Measurements from ENCODE around the gene ANXA5.
"Not testable (repeated sequence)": the region's sequence is repeated elsewhere in the genome, so short reads cannot be mapped to it uniquely, and the experiment has no call there.

Gene ANXA5

DNA sequence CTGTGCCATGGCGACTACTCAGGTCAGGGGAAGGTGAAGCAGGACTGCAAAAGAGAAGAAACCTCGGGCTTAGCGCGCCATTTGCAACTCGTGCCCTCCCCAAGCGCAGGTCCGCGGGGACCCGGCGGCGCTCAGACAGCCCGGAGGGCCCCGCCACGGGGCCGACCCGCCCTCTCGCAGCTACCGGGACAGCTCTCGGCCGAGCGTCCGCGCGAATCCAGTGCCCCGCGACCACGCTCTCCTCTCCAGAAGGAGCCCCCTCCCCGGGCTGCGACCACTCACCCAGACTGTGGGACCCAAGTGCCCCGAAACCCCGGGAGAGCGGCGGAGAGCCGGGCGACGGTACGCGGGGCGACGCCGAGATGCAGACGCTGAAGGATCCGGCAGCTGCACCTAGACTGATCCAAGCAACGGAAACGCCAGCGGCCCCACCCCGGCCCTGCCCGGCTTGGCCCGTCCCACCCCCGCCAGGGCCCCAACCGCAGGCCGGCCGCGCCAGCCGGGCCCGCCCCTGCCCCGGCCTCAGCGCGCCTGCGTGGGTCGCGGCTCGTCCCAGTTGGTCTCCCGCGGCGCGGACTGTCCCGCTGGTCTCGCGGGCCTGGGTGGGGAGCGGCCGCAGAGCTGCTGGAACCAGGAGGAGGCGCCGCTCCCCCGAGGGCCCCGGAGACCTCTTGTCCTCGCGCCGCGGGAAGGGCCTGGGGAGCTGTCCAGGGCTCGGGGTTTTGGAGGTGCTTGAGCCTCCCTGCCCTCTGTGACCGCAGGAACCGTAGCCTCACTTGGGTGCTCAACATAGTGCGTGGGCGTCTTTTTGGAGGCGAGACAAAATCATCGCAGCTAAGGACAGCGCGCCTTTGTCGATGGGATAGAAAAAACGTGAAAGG, at the start of gene ANXA5:
Gene ANXA5, minus strand, starts transcription at position 400 of the 881 bp plus-strand sequence. Its CDS starts 391 bp downstream, at position 9.
- DNase-seq: no peak

DNA sequence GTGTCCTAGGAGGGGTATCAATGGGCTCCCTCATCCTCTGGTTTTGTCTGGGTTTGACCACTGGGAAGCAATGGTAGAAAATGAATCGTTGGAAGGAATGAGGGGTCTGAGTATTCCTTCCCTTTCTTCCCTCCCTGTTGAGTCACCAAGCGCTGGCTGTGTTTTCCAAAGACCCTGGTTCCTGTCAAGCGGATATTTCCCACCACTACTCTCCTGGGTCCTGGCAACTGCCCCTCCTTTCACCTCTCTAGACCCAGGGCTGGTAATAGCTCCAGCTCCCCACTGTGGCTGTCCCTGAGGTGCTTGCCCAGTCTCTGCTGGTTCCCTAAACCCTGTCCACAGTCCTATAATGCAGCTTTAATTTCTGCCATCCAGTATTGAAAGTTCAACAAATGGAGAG, 46.0 kb upstream of the ANXA5 start:
- no peak for DNase-seq

DNA sequence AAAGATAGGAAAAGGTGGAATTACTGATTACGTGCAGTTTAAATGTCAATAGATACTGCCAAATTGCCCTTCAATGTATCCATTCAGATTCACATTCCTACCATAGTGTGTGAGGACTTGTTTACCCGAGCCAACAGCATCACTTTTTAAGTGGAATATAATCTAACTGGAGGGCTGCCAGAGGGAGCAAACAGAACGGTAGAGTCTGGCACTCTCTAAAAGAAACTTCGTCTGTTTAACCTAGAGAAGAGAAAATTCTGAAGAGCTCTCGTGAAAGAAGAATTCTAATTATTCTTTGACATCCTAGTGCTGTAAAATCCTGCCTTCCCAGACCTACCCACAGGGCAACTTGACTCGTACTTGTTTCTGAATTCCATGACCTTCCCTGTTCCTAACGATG, 45.0 kb upstream of the ANXA5 start:
- DNase-seq: no peak

DNA sequence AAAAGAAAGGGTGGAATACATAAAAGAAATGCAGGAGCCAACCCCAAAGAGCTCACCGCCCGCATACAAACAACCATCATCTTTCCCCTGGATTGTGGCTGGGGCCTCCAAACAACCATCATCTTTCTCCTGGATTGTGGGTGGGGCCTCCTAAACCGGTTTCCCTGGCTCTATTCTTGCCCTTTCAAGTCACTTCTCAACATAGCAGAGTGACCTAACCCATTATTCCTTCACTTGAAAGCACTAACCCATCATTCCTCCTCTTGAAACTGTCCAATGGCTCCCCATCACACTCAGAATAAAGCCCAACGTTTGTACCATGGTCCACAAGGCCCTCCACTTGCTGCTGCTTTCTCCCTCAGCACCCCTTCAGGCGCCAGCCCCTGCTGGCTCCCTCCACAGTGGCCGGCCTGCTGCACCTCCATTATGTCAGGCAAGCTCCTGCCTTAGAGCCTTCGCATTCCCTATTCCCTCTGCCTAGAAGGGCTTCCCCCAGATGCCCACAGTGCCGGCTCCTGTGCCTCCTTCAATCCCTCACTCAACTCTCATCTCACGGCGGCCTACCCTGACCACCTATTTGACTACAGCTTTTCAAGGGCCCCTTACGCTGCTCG, 44.1 kb upstream of the ANXA5 start:
- DNase-seq: no peak

DNA sequence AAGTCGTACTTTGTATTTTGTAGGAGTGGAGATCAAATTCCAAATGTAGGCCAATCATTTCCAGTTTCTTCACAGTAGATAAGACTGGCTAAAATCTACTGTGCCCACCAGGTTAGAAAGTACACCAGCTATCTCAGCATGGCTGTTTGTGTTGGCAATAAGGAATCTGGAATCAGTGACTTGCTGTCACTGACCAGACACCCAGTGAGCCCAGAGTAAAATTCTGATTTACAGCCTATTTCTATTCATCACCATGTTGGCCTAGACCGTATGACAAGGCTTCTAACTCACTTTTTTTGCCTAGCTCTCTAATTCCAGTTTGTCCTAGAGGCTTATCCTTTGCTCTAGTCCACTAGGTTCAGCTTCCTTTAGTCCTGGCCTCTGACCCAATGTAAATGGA, 42.8 kb upstream of the ANXA5 start:
- no peak for DNase-seq

DNA sequence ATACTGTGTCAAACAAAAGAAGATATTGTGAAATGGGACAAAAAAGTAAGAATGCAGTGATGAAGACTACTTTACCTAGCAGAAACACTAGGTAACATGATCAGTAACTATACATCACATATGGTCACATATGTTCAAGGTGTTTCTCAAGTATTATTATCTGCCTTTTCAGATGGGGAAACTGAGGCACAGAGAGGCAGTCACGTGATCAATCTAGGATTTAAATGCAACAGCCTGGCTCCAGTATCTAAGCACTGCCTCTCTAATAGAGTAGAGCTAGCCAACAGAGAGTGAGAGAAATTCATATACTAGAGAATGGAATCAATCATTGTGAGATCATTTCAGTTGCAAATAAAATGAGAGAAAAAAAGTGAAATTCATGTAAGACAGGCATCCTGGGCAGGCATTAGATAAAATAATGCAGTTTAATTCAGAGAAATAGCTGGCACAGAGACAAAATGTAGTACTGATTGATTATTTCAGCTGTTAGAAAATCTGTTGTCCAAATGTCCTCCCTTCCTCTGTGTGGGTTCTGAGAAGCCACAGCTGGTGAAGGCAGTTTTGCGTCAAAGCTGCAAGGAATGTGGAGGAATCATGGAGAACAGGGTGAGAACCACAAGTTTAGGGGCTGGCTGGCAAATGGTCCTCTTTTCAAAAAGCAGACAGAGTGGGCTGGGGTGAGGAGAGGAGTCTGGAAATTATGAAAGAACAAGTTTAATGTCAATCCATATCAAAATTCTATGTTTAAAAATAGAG, 42.2 kb upstream of the ANXA5 start:
- no peak for DNase-seq

DNA sequence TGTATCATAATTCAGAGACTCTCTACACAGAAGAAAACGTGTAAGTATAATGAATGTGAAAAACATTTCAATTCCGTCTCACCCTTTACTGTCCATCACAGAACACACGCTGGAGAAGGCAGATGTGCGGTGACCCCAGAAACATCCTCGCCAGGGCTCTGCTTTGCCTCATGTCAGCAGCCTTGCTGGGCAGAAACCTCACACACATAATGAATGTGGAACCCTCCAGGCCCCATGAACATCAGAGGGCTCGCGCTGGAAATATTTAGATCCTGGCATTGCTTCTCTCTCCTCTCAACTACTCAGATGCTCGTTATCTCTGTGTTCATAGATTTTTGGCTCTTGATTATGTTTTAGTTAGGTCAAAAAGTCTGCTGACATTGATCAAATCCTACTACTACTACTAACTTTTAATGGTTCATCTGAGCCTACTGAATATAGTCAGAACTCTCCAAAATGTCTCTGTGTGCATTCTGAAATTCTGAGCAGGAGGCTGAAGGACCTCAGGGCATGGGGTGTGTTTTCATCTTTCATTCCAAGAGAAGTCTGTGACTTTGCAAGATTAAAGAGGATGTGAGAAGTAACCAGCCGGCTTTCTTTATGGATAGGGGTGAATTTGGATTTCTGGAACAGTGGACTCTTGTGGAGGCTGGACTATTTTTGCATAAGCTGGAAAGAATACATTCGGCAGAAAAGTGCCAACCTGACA, 41.2 kb upstream of the ANXA5 start:
- DNase-seq: no peak

DNA sequence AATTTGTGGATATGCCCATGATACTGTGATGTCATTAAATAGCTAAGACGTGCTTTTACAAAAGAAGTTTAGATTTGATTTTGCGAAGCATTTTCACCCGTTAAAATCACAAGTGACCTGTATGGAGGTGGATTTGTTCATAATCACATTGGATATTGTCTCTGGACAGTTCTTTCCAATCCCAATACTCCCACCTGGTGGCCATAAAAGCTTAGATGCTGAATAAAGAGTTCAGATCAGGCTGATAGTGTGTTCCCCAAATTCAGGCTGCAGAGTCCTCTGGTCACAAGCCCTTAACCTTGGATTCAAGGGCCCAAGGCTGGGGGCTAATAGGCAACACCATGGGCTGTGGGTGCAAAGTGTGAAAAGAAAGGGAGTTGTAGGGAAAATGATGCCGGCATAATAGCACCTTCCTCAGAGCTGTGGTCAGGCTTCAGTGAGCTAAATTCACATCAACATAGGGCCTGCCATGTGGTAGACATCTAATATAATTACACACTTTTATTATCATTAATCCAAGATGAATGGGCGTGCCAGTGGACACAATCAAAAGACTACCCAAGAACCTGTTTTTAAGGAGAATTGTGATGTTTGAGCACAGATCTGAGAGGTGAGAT, 40.1 kb upstream of the ANXA5 start:
- DNase-seq: no peak

DNA sequence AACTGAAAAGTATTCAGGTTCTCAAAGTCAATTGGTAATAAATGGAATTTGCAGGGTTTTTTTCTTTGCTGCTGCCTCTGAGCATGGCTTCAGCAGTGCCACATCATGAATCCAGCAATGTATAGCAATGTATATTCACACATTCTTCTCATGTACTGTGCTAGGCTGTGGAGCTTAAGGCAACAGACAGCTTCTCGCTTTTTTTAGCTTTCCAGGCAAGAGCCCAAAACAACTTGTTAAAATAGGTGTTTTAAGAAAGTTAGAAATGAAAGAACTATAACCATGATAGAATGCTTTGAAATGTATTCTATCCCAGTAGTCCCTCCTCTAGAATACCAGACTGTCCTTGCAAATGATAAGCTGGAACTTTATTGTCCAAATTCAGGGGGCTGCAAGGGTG, 37.8 kb upstream of the ANXA5 start:
- no peak for DNase-seq

DNA sequence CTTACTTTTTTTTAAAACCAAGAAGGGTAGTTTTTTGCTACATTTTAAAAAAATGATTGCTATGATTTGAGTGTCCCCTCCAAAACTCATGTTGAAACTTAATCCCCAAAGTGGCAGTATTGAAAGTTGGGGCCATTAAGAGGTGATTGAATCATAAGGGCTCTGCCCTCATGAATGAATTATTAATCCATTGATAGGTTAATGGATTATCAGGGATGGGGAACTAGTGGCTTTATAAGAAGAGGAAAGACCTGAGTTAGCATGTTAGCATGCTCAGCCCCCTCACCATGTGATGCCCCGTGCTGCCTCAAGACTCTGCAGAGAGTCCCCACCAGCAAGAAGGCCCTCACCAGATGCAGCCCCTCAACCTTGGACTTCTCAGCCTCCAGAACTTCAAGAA, 37.2 kb upstream of the ANXA5 start:
- no peak for DNase-seq

GRCh38 chr4:121729753-121730152, 33.0 kb upstream of the ANXA5 start:
- DNase-seq: not testable (repeated sequence)

GRCh38 chr4:121728798-121729226, 32.0 kb upstream of the ANXA5 start:
- no peak for DNase-seq

DNA sequence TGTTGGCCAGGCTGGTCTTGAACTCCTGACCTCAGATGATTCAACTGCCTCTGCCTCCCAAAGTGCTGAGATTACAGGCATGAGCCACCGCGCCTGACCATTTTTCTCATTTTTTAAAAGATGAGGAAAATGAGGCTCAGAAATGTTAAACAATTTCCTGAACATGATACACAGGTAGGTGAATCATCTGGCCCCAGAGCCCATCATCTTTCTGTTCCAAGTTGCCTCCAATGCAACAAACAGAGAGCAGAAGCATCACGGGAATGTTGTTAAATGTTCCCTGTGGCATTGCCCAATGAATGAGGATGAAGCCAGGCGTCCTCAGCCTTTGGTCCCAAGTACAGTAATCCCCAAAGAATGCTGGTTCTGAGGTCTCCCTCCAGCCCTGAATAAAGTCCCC, 31.3 kb upstream of the ANXA5 start:
- no peak for DNase-seq

DNA sequence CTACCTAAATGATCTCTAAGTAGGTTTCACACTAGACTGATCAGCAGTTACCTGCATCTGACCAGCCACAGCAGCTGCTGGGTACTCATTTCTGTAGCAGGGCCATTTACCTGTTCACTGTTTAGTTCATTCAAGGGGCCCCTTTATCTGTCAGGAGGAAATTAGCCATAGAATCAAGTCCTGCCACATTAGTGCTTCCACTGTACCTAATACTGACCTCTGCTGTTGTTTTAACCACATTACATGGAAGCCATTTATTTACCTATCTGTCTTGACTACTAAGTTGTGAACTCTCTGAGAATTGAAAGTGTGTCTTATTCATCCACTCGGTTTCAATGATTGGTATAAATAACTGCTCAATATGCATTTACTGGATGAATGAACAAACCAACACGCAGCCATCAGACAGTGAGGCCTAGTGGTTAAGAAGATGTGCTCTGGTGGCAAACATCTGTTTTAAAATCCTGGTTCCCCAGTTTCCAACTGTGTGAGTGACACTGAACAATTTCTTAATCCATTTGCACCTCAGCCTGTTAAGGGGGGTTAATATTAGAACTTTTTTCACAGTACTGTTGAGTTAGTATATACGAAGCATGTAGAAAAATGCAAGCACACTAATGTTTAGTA, 30.0 kb upstream of the ANXA5 start:
- DNase-seq: no peak

DNA sequence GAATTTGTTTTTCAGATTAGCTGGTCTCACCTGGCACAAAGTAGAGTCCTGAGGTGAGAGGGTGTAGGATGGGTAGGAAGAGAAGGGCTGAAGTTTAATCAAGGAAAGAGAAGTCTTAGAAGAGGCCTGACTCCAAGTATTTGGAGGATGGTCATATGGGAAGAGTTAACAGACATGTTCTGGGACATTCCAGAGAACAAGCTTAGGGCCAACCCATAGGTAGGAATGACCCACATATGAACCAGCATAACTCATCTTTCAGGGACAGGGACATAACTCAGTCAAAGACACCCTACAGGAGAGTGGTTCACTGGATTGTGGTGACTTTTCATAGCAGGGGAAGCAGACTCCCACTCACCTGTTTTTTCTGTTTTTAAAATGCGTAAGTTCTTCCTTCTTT, 27.9 kb upstream of the ANXA5 start:
- no peak for DNase-seq

DNA sequence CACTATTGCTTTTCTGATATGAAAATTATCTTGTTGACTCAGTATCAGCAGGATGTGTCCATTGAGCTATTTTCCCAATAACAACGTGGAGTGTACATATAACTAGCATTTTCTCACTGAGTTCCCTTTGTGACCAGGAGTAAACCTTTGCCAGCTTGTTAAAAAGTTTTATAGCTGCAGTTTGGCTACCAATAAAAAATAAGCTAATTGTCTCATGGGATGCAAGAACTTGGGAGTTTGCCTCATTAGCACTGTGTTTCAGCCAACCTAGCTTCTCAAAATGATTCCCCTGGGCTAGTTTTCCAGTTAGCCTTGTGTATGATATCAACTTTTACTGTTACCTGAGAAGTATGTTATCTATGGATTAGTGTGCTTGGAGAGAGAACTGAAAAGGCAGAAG, 24.9 kb upstream of the ANXA5 start:
- no peak for DNase-seq

DNA sequence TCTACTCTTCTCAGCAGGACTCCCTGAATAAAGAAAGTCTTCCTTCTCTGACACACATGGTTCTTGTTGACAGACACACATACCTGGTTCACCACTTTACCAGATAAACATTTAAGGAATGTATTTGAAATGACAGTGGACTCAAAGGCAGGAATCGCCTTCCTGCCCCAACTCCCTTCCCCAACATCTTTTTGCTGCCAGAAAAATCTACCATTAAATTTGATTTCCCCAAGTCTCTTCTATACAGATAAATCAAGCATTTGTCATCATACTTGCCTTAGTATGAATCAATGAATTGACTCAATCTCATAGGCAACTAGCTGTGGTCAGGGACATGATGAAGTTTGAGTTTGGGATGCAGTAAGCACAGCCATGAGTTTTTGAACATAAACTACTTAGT, 23.3 kb upstream of the ANXA5 start:
- DNase-seq: no peak

GRCh38 chr4:121717680-121718237, 21.0 kb upstream of the ANXA5 start:
- no peak for DNase-seq

- no peak for DNase-seq
Observed at GRCh38 chr4:121714548-121714947, 17.8 kb upstream of the ANXA5 start.

GRCh38 chr4:121712783-121713182, 16.0 kb upstream of the ANXA5 start:
- DNase-seq: no peak

DNA sequence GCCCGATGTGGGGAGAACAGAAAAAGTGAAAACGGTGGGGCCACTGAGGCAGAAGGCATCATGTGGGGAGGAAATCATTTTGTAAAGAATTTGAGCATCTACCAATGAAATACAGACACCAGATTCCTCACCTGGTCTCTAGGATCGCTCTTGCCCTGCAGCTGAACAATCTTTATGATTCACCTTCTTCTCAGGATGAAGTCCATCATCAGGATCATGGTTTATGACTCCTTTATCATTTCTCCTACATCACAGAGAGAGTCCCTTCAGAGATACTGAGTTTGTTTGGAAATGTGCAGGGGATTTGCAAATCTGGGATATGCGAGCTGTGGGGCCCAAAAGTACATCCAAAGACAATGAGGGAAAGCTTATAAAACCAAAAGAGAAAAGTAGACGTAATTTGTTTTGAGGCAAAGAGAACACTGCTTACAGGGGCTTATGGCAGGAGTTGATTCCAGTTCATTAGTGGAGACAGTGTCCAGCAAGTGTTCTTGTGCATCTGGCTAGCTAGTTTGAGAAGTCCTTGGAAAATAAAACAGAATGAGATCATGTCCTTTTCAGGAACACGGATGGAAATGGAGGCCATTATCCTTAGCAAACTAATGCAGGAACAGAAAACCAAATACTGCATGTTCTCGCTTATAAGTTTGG, 15.3 kb upstream of the ANXA5 start:
- DNase-seq: no peak

Measured in NCI-H1417 treated with DMSO at 0.1 percent for 48 hours (cell line).